ENCODE data around the gene CARD9.
"Not testable (repeated sequence)": the region's sequence is repeated elsewhere in the genome, so short reads cannot be mapped to it uniquely, and the experiment has no call there.

Gene CARD9

GRCh38 chr9:136405904-136406303 lies 32.4 kb upstream of the CARD9 start:
- Mint-ChIP-seq H3K4me1 (ENCODE audit: low read depth) (peaks cover 58% of the 10 kb centered on the region), H3K36me3 (peaks cover 12% of the 10 kb centered on the region)
- H3K27ac Mint-ChIP-seq; H3K9me3 Mint-ChIP-seq (ENCODE audit: low read depth); H3K4me3 Mint-ChIP-seq; H3K27me3 Mint-ChIP-seq: not testable (repeated sequence)

- Mint-ChIP-seq H3K27ac (no peak overlapping the region), H3K9me3 (ENCODE audit: low read depth) (no peaks in the 10 kb centered on the region), H3K4me3 (no peak overlapping the region), H3K27me3 (no peaks in the 10 kb centered on the region), H3K4me1 (ENCODE audit: low read depth) (peaks cover 58% of the 10 kb centered on the region), H3K36me3 (peaks cover 12% of the 10 kb centered on the region)
Measured at GRCh38 chr9:136405481-136405880, 32.0 kb upstream of the CARD9 start.

GRCh38 chr9:136404801-136405136 lies 31.3 kb upstream of the CARD9 start:
- peak overlapping the region; percentile 82 for H3K27ac Mint-ChIP-seq
- peaks cover 56% of the 10 kb centered on the region for H3K4me1 Mint-ChIP-seq (ENCODE audit: low read depth)
- peak overlapping the region; percentile 76 for H3K4me3 Mint-ChIP-seq
- peaks cover 12% of the 10 kb centered on the region for H3K36me3 Mint-ChIP-seq
- H3K27me3 Mint-ChIP-seq = no peaks in the 10 kb centered on the region
- no peaks in the 10 kb centered on the region for H3K9me3 Mint-ChIP-seq (ENCODE audit: low read depth)

GRCh38 chr9:136403915-136404800 lies 30.7 kb upstream of the CARD9 start:
- Mint-ChIP-seq H3K9me3 (ENCODE audit: low read depth) (no peaks in the 10 kb centered on the region), H3K4me1 (ENCODE audit: low read depth) (peaks cover 52% of the 10 kb centered on the region), H3K27ac (peak overlapping the region; percentile 82), H3K4me3 (peak overlapping the region; percentile 76), H3K27me3 (no peaks in the 10 kb centered on the region), H3K36me3 (peaks cover 13% of the 10 kb centered on the region)

DNA sequence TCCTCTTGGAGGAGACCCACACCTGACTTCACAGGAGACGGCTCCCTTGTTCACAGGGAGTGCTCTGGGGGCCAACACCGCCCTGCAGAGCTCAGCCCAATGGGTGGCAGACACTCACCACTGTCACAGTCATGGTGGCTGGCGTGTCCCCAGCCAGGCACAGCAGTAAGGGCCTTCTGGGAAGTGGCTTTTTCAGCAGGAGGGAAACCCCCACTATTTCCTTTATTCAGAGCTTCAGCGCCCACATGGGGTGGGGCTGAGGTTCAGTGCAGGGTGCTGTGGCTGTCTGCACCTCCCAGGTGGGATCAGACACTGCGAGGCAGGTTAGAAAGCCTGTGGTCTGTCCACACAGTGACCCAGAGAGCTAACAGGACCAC lies 30.1 kb upstream of the CARD9 start:
- H3K4me1 Mint-ChIP-seq (ENCODE audit: low read depth) = peaks cover 52% of the 10 kb centered on the region
- H3K9me3 Mint-ChIP-seq (ENCODE audit: low read depth) = no peaks in the 10 kb centered on the region
- H3K36me3 Mint-ChIP-seq = peaks cover 12% of the 10 kb centered on the region
- H3K27me3 Mint-ChIP-seq = no peaks in the 10 kb centered on the region
- H3K4me3 Mint-ChIP-seq = peak overlapping the region; percentile 76
- H3K27ac Mint-ChIP-seq = peak overlapping the region; percentile 82

DNA sequence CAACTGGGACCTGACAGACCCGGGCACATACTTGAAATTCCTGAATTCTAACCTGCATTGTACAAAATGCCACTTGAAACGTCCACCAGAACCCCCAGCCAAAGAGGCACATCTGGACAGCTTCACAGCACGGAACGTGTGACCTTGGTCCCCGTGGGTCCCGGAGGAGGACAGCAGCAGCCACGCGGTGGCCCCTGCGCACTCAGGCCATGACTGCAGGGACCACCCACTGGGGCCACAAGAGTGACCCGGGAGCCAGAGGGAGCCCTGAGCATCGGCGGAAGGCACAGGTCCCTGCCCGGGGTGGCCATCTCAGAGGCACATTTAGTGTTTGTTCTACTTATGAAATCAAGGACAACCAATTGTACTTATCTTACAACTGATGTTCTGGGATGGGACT lies 28.6 kb upstream of the CARD9 start:
- Mint-ChIP-seq H3K4me3 (peak overlapping the region; percentile 38), H3K36me3 (peaks cover 9% of the 10 kb centered on the region), H3K27me3 (no peaks in the 10 kb centered on the region), H3K4me1 (ENCODE audit: low read depth) (peaks cover 49% of the 10 kb centered on the region), H3K27ac (peak overlapping the region; percentile 68), H3K9me3 (ENCODE audit: low read depth) (no peaks in the 10 kb centered on the region)

DNA sequence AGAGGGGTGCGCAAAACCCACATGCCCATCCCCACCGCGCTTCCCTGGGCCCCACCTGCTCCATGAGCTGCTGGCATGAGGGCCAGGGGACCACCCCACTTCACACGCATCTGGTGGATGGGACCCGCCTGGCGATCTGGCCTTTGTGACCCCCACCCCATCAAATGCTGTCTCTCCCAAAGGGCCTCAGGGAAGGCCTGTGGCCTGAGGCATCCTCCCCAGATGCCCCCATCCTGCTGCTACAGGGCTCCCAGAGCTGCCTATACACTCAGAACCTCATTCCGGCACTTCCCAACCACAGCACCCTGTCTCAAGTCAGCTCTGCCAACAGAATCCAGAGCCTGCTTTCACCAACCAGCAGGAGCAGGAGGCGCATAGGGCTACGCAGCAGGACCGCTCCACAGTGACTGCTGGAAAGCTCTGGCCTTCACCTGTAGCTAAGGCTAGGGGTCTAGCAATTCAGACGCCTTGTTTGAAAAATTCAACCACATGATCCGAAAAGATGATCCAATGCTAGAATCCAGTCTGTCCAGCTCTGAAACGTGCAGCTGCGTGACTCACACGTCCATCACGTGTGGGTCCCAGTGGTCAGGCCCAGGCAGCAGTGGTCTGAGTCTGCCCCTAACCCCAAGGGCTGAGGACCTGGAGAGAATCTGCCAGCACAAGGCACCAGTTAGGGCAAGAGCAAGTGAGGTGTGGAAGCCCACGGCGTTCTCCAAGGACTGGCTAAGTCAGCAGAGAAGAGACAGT lies 27.9 kb upstream of the CARD9 start:
- Mint-ChIP-seq H3K4me3 (peak overlapping the region; percentile 40), H3K27ac (peak overlapping the region; percentile 46), H3K36me3 (peaks cover 9% of the 10 kb centered on the region), H3K4me1 (ENCODE audit: low read depth) (peaks cover 47% of the 10 kb centered on the region), H3K27me3 (no peaks in the 10 kb centered on the region), H3K9me3 (ENCODE audit: low read depth) (no peaks in the 10 kb centered on the region)

- Mint-ChIP-seq H3K27me3 (no peaks in the 10 kb centered on the region), H3K9me3 (ENCODE audit: low read depth) (no peaks in the 10 kb centered on the region), H3K36me3 (peaks cover 9% of the 10 kb centered on the region), H3K27ac (peak within 1 kb of the TSS; percentile 91), H3K4me1 (ENCODE audit: low read depth) (peaks cover 40% of the 10 kb centered on the region), H3K4me3 (peak within 1 kb of the TSS; percentile 92)
Measured at GRCh38 chr9:136400038-136400834, 26.8 kb upstream of the CARD9 start, which contains the start of gene SNAPC4. Gene SNAPC4, minus strand, starts transcription at chr9:136400170. Its CDS starts 1,742 bp downstream, at chr9:136398428.

DNA sequence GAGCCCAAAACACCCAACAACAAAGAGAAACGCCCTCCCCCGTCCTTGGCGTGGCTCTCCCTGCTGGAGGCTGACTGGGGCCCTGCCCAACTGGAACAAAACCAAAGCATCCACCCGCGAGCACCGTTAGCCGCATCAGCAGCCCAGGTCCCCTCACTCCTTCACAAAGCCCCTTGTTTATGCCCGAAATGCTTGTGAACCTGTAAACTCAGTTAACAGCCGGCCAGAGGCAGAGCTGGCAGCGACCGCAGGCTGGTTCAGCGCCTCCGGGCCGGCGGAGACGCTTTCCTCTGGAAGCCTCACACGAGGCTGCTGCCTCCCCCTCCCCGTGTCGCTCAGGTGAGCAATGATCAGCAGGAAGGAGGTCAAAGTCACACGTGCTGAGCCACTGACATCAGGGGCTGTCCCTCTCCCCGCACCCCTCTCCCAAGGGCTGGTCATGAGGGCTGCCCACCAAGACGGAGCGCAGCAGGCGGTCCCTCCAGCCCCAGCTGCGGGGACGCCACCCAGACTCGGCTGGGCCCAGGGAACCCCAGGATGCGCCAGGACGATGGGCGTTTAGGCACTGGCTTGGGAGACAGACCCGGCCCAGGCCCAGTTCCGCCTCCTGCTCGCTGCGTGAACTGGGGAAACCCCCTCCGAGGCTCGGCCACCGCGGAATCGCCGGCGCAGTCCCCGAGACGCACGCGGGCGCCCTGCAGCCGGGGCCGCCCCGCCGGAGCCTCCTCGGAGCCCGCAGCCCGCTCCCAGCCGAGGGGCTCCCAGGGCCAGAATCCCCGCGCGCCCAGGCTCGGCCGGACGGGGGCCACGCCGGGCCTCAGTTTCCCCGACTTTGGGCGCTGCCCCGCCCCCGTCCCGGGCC lies 25.9 kb upstream of the CARD9 start:
- no peaks in the 10 kb centered on the region for H3K9me3 Mint-ChIP-seq (ENCODE audit: low read depth)
- H3K27ac Mint-ChIP-seq = peak overlapping the region; percentile 91
- peak overlapping the region; percentile 92 for H3K4me3 Mint-ChIP-seq
- H3K27me3 Mint-ChIP-seq = no peaks in the 10 kb centered on the region
- H3K36me3 Mint-ChIP-seq = peaks cover 7% of the 10 kb centered on the region
- peaks cover 31% of the 10 kb centered on the region for H3K4me1 Mint-ChIP-seq (ENCODE audit: low read depth)

- H3K4me3 Mint-ChIP-seq = peak overlapping the region; percentile 92
- H3K9me3 Mint-ChIP-seq (ENCODE audit: low read depth) = no peaks in the 10 kb centered on the region
- peaks cover 20% of the 10 kb centered on the region for H3K4me1 Mint-ChIP-seq (ENCODE audit: low read depth)
- H3K36me3 Mint-ChIP-seq = peaks cover 7% of the 10 kb centered on the region
- no peak overlapping the region for H3K27ac Mint-ChIP-seq
- H3K27me3 Mint-ChIP-seq = no peaks in the 10 kb centered on the region
Measured at GRCh38 chr9:136398286-136398685, 24.8 kb upstream of the CARD9 start.

DNA sequence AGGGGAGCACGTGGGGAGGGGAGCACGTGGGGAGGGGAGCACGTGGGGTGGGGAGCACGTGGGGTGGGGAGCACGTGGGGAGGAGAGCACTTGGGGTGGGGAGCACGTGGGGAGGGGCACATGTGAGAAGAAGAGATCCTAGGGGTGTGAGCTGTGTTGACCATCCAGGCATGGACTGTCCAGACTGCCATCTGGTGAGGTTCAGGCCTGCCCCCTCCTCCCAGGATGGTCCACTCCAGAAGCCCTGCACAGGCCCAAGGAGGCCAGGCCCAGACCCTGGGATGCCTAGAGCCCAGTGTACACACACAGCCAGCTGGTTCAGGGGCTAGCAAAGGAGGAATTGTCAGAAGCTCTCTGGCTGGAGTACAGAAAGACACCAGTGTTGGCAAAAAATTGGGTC lies 24.2 kb upstream of the CARD9 start:
- peaks cover 7% of the 10 kb centered on the region for H3K36me3 Mint-ChIP-seq

GRCh38 chr9:136396219-136396515 lies 22.7 kb upstream of the CARD9 start:
- Mint-ChIP-seq H3K4me1 (ENCODE audit: low read depth) (peaks cover 12% of the 10 kb centered on the region), H3K27me3 (no peaks in the 10 kb centered on the region), H3K9me3 (ENCODE audit: low read depth) (no peaks in the 10 kb centered on the region), H3K4me3 (no peak overlapping the region), H3K36me3 (peaks cover 8% of the 10 kb centered on the region), H3K27ac (no peak overlapping the region)

More for the DNA sequence above, 24.2 kb upstream of the CARD9 start:
- H3K4me1 Mint-ChIP-seq (ENCODE audit: low read depth) = peaks cover 18% of the 10 kb centered on the region
- H3K27ac Mint-ChIP-seq = no peak overlapping the region
- no peaks in the 10 kb centered on the region for H3K27me3 Mint-ChIP-seq
- H3K4me3 Mint-ChIP-seq = no peak overlapping the region
- no peaks in the 10 kb centered on the region for H3K9me3 Mint-ChIP-seq (ENCODE audit: low read depth)

GRCh38 chr9:136395345-136396218 lies 22.1 kb upstream of the CARD9 start:
- H3K4me3 Mint-ChIP-seq = no peak overlapping the region
- H3K36me3 Mint-ChIP-seq = peaks cover 8% of the 10 kb centered on the region
- peaks cover 12% of the 10 kb centered on the region for H3K4me1 Mint-ChIP-seq (ENCODE audit: low read depth)
- no peaks in the 10 kb centered on the region for H3K27me3 Mint-ChIP-seq
- H3K27ac Mint-ChIP-seq = no peak overlapping the region
- H3K9me3 Mint-ChIP-seq (ENCODE audit: low read depth) = no peaks in the 10 kb centered on the region
